H1 (cell line): ENCODE results near the gene PTPA. TPM values are rescaled to one million over a fixed set of nuclear protein-coding genes. Genes with fewer than 3 reads are reported as not detected.

Experiments
- RXRA ChIP-seq: IDR thresholded peaks from 2 replicates; pipeline ENCODE4 v1.6.1; 2011; ENCODE audit warnings: low read depth, mild to moderate bottlenecking, low read length, moderate library complexity; ENCODE audit not compliant: insufficient read depth
- polyA plus RNA-seq, 7 experiments: library from polyadenylated mRNA; depleted of rRNA in 3 of 7; stranded (reverse) in 5 of 7; unstranded in 2 of 7; fragments of >200 nt in 5 of 7; fragments of 200-250 nt in 2 of 7; gene quantifications; 1 replicate in 5 of 7; 2 replicates in 1 of 7; 4 replicates in 1 of 7; pipeline versions ENCODE4 v1.2.1 to v1.2.3, GENCODE V29; 2011 to 2013; ENCODE audit warnings: missing spikeins in 2 of 7, mixed read lengths in 2 of 7
- total RNA-seq: library from RNA; stranded (reverse); fragmentation: NEBNext Ultra II Directional; extraction: Animal tissue kit (Norgen Biotek cat#: 25700); gene quantifications from 2 replicates; pipeline ENCODE4 v1.2.1, GENCODE V29; 2021

PTPA gene
- total and polyA plus RNA-seq, 2 of the 8 experiments (the other 6 are each of a cell fraction or from before 2014, with no cell fraction given) = 114 to 145 TPM

DNA sequence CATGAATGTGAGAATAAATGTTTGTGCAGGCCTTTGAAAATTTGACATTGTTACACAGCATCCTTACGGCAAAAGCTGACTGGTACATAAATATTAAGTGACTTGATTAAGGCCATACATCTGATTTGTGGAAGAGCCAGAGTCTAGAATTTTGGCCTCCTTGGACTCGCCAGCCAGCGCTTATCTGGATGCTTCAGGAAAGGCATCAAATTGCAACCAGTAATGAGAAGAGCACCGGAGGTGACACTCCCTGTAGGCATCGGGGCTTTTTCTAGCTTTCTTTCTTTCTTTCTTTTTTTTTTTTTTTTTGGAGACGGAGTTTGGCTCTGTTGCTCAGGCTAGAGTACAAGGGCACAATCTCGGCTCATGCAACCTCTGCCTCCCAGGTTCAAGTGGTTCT lies 80.0 kb downstream of the PTPA start (continued):
- no peak for TF ChIP-seq RXRA
